ENCODE measurements around the gene HIVEP3. TPM values are rescaled to one million over a fixed set of nuclear protein-coding genes. Genes with fewer than 3 reads are reported as not detected.
A peak's percentile ranks its signal among the peaks of the same experiment; 100 is the strongest.

The HIVEP3 gene
- total RNA-seq, 1 donor, result 1.8 TPM

DNA sequence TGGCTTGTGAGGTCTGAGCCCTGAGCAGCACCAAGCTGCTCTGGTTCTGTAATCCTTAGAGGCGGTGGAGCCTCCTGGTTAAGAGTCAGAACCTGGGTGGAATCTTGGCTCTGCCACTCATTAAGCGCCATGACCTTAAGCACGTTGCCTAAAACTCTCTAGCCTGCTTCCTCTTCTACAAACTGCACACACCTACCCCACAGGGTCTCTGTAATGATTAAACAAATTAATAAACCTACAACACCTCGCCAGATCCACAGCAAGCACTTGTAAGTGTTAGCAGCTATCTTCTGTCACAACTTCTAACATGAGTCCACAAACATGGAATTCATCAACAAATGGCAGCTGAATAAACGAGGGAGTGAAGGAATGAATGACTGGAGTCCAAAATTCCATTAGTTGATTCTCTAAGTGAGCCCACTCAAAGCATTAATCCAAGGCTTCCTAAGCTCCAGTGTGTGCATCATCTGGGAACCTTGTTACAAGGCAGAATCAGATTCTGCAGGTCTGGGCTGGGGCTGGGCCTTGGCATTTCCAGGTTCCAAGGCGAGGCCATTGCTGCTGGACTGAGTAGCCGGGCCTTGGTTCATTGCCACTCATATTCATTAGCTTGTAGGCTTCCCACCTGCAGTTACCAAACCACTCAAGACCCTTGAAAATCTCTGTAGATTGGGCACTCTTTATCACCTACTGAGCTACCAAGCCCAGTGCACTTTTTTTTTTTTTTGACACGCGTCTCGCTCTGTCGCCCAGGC is 168.6 kb downstream of the HIVEP3 start:
- H3K4me1 ChIP-seq (ENCODE audit: insufficient read depth, low read length), result peaks cover 23% of the 10 kb centered on the region
- H3K9me3 ChIP-seq (ENCODE audit: low read depth, low read length), result no peaks in the 10 kb centered on the region
- H3K27ac ChIP-seq (ENCODE audit: low read depth, low read length), result no peak overlapping the region
- no peak for DNase-seq (ENCODE audit: insufficient read length, low spot score, missing footprints)
- no peaks in the 10 kb centered on the region for H3K27me3 ChIP-seq (ENCODE audit: insufficient read depth, low read length)
- H3K79me2 ChIP-seq (ENCODE audit: insufficient read depth, low read length), result no peaks in the 10 kb centered on the region
- TF ChIP-seq, protein P1, sequence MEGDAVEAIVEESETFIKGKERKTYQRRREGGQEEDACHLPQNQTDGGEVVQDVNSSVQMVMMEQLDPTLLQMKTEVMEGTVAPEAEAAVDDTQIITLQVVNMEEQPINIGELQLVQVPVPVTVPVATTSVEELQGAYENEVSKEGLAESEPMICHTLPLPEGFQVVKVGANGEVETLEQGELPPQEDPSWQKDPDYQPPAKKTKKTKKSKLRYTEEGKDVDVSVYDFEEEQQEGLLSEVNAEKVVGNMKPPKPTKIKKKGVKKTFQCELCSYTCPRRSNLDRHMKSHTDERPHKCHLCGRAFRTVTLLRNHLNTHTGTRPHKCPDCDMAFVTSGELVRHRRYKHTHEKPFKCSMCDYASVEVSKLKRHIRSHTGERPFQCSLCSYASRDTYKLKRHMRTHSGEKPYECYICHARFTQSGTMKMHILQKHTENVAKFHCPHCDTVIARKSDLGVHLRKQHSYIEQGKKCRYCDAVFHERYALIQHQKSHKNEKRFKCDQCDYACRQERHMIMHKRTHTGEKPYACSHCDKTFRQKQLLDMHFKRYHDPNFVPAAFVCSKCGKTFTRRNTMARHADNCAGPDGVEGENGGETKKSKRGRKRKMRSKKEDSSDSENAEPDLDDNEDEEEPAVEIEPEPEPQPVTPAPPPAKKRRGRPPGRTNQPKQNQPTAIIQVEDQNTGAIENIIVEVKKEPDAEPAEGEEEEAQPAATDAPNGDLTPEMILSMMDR (IDR thresholded peaks at IDR 0.05; ENCODE audit: extremely low read depth, low read depth, low read length), result no peak
- H4K20me1 ChIP-seq (ENCODE audit: insufficient read depth, low read length), result no peaks in the 10 kb centered on the region
- H3K4me3 ChIP-seq (ENCODE audit: insufficient read depth, low read length), result no peak overlapping the region
- H3K36me3 ChIP-seq (ENCODE audit: insufficient read depth, low read length), result no peaks in the 10 kb centered on the region
- no peak overlapping the region for H2AFZ ChIP-seq (ENCODE audit: low read length)
- H3K4me2 ChIP-seq (ENCODE audit: insufficient read depth, low read length), result no peak overlapping the region

DNA sequence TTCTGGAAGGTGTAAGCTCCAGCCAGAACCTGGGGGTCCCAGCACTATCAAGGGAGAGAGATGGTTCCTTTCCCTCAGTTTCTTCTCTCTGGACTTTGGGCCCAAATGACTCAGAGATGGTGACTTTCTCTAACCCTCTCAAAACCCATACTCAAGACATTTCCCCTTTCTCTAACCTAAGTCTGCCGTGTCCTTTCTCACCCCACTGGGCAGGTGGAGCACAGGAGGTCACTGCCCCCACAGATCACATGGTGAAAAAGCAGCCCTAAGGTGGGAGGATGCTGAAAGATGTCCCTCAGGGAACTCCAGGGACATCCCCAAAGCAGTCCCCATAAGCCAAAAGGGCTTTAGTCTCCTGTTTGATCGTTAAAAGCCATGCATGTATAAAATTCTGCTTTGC is 173.7 kb downstream of the HIVEP3 start:
- DNase-seq (ENCODE audit: insufficient read length, low spot score, missing footprints), result no peak
- no peaks in the 10 kb centered on the region for H3K9me3 ChIP-seq (ENCODE audit: low read depth, low read length)

DNA sequence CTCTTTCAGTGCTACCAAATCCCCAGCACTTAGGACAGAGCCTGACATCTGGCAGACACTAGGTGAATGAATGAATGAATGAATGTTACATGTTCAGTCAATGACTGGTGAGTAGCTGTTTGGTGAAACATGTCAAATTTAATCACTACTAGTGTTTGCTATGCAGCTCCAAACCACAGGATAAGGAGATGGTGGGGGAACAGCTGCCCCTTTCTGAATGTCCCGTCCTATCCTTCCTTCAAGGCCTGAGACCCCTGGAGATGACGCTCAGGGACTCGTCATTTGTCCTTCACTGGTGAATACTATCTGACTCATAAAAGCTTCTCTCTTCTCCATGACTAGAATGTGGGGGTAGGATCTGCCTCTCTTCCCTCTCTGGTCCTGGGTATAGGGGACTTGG is 175.4 kb downstream of the HIVEP3 start:
- TF ChIP-seq, protein P1 (IDR thresholded peaks at IDR 0.05; ENCODE audit: extremely low read depth, low read depth, low read length), result no peak
- H3K4me2 ChIP-seq (ENCODE audit: insufficient read depth, low read length), result peak overlapping the region; percentile 12
- no peak for DNase-seq (ENCODE audit: insufficient read length, low spot score, missing footprints)
- no peaks in the 10 kb centered on the region for H3K79me2 ChIP-seq (ENCODE audit: insufficient read depth, low read length)
- H3K27me3 ChIP-seq (ENCODE audit: insufficient read depth, low read length), result no peaks in the 10 kb centered on the region
- peak overlapping the region; percentile 2 for H2AFZ ChIP-seq (ENCODE audit: low read length)
- no peaks in the 10 kb centered on the region for H4K20me1 ChIP-seq (ENCODE audit: insufficient read depth, low read length)
- peak overlapping the region; percentile 72 for H3K27ac ChIP-seq (ENCODE audit: low read depth, low read length)
- H3K9me3 ChIP-seq (ENCODE audit: low read depth, low read length), result no peaks in the 10 kb centered on the region
- H3K36me3 ChIP-seq (ENCODE audit: insufficient read depth, low read length), result no peaks in the 10 kb centered on the region
- H3K4me3 ChIP-seq (ENCODE audit: insufficient read depth, low read length), result no peak overlapping the region
- H3K4me1 ChIP-seq (ENCODE audit: insufficient read depth, low read length), result peaks cover 44% of the 10 kb centered on the region

More for the DNA sequence above, 173.7 kb downstream of the HIVEP3 start:
- Histone ChIP-seq H3K4me3 (ENCODE audit: insufficient read depth, low read length) (no peak overlapping the region), H3K36me3 (ENCODE audit: insufficient read depth, low read length) (no peaks in the 10 kb centered on the region), H3K27me3 (ENCODE audit: insufficient read depth, low read length) (no peaks in the 10 kb centered on the region), H3K27ac (ENCODE audit: low read depth, low read length) (peak overlapping the region; percentile 6), H3K79me2 (ENCODE audit: insufficient read depth, low read length) (no peaks in the 10 kb centered on the region), H2AFZ (ENCODE audit: low read length) (no peak overlapping the region), H3K4me2 (ENCODE audit: insufficient read depth, low read length) (no peak overlapping the region), H3K4me1 (ENCODE audit: insufficient read depth, low read length) (peaks cover 30% of the 10 kb centered on the region), H4K20me1 (ENCODE audit: insufficient read depth, low read length) (no peaks in the 10 kb centered on the region)
- TF ChIP-seq, protein P1 (IDR thresholded peaks at IDR 0.05; ENCODE audit: extremely low read depth, low read depth, low read length), result no peak

DNA sequence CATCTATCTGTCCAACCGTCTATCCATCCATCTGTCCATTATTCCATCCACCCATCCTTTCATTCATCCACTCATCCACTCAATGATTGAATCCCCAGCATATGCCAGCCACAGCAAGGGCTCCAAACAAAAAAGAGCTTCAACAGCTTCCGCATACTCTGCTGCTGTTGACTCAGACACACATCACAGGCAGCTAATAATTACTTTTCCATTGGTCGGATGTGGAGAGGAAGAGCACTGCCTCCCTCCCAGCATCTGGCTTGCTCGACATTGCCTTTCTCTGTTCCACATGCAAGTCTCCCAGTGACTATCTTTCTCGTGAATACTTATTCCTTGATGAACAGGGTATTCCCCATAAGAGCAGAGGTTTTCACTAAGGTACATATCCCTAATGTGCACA is 176.5 kb downstream of the HIVEP3 start:
- Histone ChIP-seq H3K4me2 (ENCODE audit: insufficient read depth, low read length) (peak overlapping the region; percentile 23), H2AFZ (ENCODE audit: low read length) (peak overlapping the region; percentile 52)

More for the DNA sequence above, 176.5 kb downstream of the HIVEP3 start:
- no peaks in the 10 kb centered on the region for H3K27me3 ChIP-seq (ENCODE audit: insufficient read depth, low read length)
- H3K4me3 ChIP-seq (ENCODE audit: insufficient read depth, low read length), result no peak overlapping the region
- no peaks in the 10 kb centered on the region for H3K36me3 ChIP-seq (ENCODE audit: insufficient read depth, low read length)
- TF ChIP-seq, protein P1 (IDR thresholded peaks at IDR 0.05; ENCODE audit: extremely low read depth, low read depth, low read length), result no peak
- peaks cover 44% of the 10 kb centered on the region for H3K4me1 ChIP-seq (ENCODE audit: insufficient read depth, low read length)
- H4K20me1 ChIP-seq (ENCODE audit: insufficient read depth, low read length), result no peaks in the 10 kb centered on the region
- no peaks in the 10 kb centered on the region for H3K79me2 ChIP-seq (ENCODE audit: insufficient read depth, low read length)
- DNase-seq (ENCODE audit: insufficient read length, low spot score, missing footprints), result peak; percentile 92
- H3K9me3 ChIP-seq (ENCODE audit: low read depth, low read length), result no peaks in the 10 kb centered on the region
- H3K27ac ChIP-seq (ENCODE audit: low read depth, low read length), result peak overlapping the region; percentile 74

Measured in osteoblast (primary cell).